Measurements from ENCODE around the gene SORBS1.

SORBS1 gene

GRCh38 chr10:95330966-95331453, 230.2 kb downstream of the SORBS1 start:
- Histone ChIP-seq H3K27me3 (ENCODE audit: insufficient read depth, poor library complexity, severe bottlenecking) (peaks cover 3% of the 10 kb centered on the region), H3K27ac (replicated peaks) (no peak overlapping the region), H3K4me3 (replicated peaks; ENCODE audit: insufficient read depth, low read length) (no peak overlapping the region)
- no peak for DNase-seq (ENCODE audit: low read depth in 1 of 2, low spot score in 1 of 2)
- TF ChIP-seq POLR2AphosphoS5 (IDR thresholded peaks at IDR 0.05; ENCODE audit: low read depth) (no peak), REST (IDR thresholded peaks at IDR 0.05; ENCODE audit: insufficient replicate concordance, low read depth) (no peak), GABPA (IDR thresholded peaks at IDR 0.05; ENCODE audit: low read depth) (no peak), CTCF (IDR thresholded peaks at IDR 0.05; ENCODE audit: insufficient read depth, low read length) (no peak), SPI1 (IDR thresholded peaks at IDR 0.05; ENCODE audit: borderline replicate concordance, low read depth) (no peak)

GRCh38 chr10:95329296-95329695, 231.9 kb downstream of the SORBS1 start:
- H3K4me3 ChIP-seq (replicated peaks; ENCODE audit: insufficient read depth, low read length), result no peak overlapping the region
- H3K27me3 ChIP-seq (ENCODE audit: insufficient read depth, poor library complexity, severe bottlenecking), result peaks cover 3% of the 10 kb centered on the region
- DNase-seq (ENCODE audit: low read depth in 1 of 2, low spot score in 1 of 2), result no peak
- no peak overlapping the region for H3K27ac ChIP-seq (replicated peaks)
- TF ChIP-seq POLR2AphosphoS5 (IDR thresholded peaks at IDR 0.05; ENCODE audit: low read depth), result no peak
- no peak for TF ChIP-seq CTCF (IDR thresholded peaks at IDR 0.05; ENCODE audit: insufficient read depth, low read length)
- TF ChIP-seq GABPA (IDR thresholded peaks at IDR 0.05; ENCODE audit: low read depth), result no peak
- TF ChIP-seq SPI1 (IDR thresholded peaks at IDR 0.05; ENCODE audit: borderline replicate concordance, low read depth), result no peak
- no peak for TF ChIP-seq REST (IDR thresholded peaks at IDR 0.05; ENCODE audit: insufficient replicate concordance, low read depth)

- Histone ChIP-seq H3K27ac (replicated peaks) (no peak overlapping the region), H3K4me3 (replicated peaks; ENCODE audit: insufficient read depth, low read length) (no peak overlapping the region), H3K27me3 (ENCODE audit: insufficient read depth, poor library complexity, severe bottlenecking) (peaks cover 3% of the 10 kb centered on the region)
- TF ChIP-seq GABPA (IDR thresholded peaks at IDR 0.05; ENCODE audit: low read depth) (no peak), POLR2AphosphoS5 (IDR thresholded peaks at IDR 0.05; ENCODE audit: low read depth) (no peak), SPI1 (IDR thresholded peaks at IDR 0.05; ENCODE audit: borderline replicate concordance, low read depth) (no peak)
- no peak for DNase-seq (ENCODE audit: low read depth in 1 of 2, low spot score in 1 of 2)
Observed at GRCh38 chr10:95328013-95328412, 233.2 kb downstream of the SORBS1 start.

GRCh38 chr10:95327367-95327766, 233.8 kb downstream of the SORBS1 start:
- H3K27me3 ChIP-seq (ENCODE audit: insufficient read depth, poor library complexity, severe bottlenecking), result peaks cover 3% of the 10 kb centered on the region
- TF ChIP-seq REST (IDR thresholded peaks at IDR 0.05; ENCODE audit: insufficient replicate concordance, low read depth), result no peak
- no peak for TF ChIP-seq CTCF (IDR thresholded peaks at IDR 0.05; ENCODE audit: insufficient read depth, low read length)
- no peak for TF ChIP-seq SPI1 (IDR thresholded peaks at IDR 0.05; ENCODE audit: borderline replicate concordance, low read depth)
- TF ChIP-seq POLR2AphosphoS5 (IDR thresholded peaks at IDR 0.05; ENCODE audit: low read depth), result no peak
- no peak for TF ChIP-seq GABPA (IDR thresholded peaks at IDR 0.05; ENCODE audit: low read depth)
- H3K27ac ChIP-seq (replicated peaks), result no peak overlapping the region
- DNase-seq (ENCODE audit: low read depth in 1 of 2, low spot score in 1 of 2), result no peak
- no peak overlapping the region for H3K4me3 ChIP-seq (replicated peaks; ENCODE audit: insufficient read depth, low read length)
